A172 (cell line): Measurements from ENCODE around the gene HGFAC. TPM values are rescaled to one million over a fixed set of nuclear protein-coding genes. Genes with fewer than 3 reads are reported as not detected.

Source experiments
- total RNA-seq: library from RNA; depleted of rRNA; stranded (reverse); fragments of >200 nt; shearing (Covaris generic); gene quantifications from 2 replicates; pipeline ENCODE4 v1.2.3, GENCODE V29; 2014; rRNA removed

The HGFAC gene
- total RNA-seq, 1 experiment from 2014 or later, result not detected

Other genes starting within 250 kb of the HGFAC start
- 0.55 TPM in 1 of 2 replicates, not detected in the other for gene MSANTD1, start 192.8 kb upstream of the HGFAC start, total RNA-seq
- 12.4 and 16.2 TPM in 2 replicates for gene RGS12, start 148.9 kb upstream of the HGFAC start, total RNA-seq
- gene DOK7, start 21.3 kb downstream of the HGFAC start, total RNA-seq, result 17.9 and 21.4 TPM in 2 replicates
- 116 and 171 TPM in 2 replicates for gene LRPAP1, start 90.5 kb downstream of the HGFAC start, total RNA-seq